T-cell (primary cell): ENCODE measurements around the gene CDIPT. TPM values are rescaled to one million over a fixed set of nuclear protein-coding genes. Genes with fewer than 3 reads are reported as not detected.
A peak's percentile ranks its signal among the peaks of the same experiment; 100 is the strongest.

Source experiments
- ATAC-seq, 4 experiments: fragments of 200-7000 bp in 3 of 4; fragments of 150-1000 bp in 1 of 4; cut with Tn5 transposase; replicated peaks in 1 of 4; 1 replicate in 3 of 4; 2 replicates in 1 of 4; pipeline ENCODE4 v1.10.0; 2021; ENCODE audit warnings: moderate library complexity in 3 of 4, mild to moderate bottlenecking in 2 of 4, moderate number of reproducible peaks in 1 of 4
- CTCF ChIA-PET, 2 donors: fragments of 300-600 bp; sonication (Branson Sonifier 250); formaldehyde crosslinking; loops; one replicate each; lab custom pipeline; 2022; ENCODE audit warnings: antibody characterized with exemption in 2 of 2; lab: Charles Lee
- POLR2A ChIA-PET, 2 donors: fragments of 300-600 bp; sonication (Branson Sonifier 250); formaldehyde crosslinking; loops; one replicate each; lab custom pipeline; 2022; ENCODE audit warnings: antibody characterized with exemption in 2 of 2; lab: Charles Lee
- DNase-seq, 35 experiments: peaks; one replicate each; pipeline versions ENCODE4 v3.0.0 to v3.0.0-alpha.2; 2013 to 2023
- H3K27ac ChIP-seq: one replicate; pipeline ENCODE4 v1.5.1; 2013; ENCODE audit warnings: low read length
- H3K27me3 ChIP-seq, 2 experiments: replicated peaks in 1 of 2; 1 replicate in 1 of 2; 2 replicates in 1 of 2; pipeline versions ENCODE4 v1.6.1 to v1.7.0; 2013; ENCODE audit warnings: low read length in 1 of 2, mixed read lengths in 1 of 2; ENCODE audit not compliant: control insufficient read depth in 2 of 2, insufficient read depth in 2 of 2; ENCODE audit errors: extremely low read depth in 1 of 2
- H3K36me3 ChIP-seq, 2 donors: 1 replicate in 1 of 2; 2 replicates in 1 of 2; pipeline versions ENCODE4 v1.6.1 to v1.7.0; 2013; ENCODE audit warnings: low read length in 1 of 2; ENCODE audit not compliant: control insufficient read depth in 2 of 2, insufficient read depth in 1 of 2; ENCODE audit errors: extremely low read depth in 1 of 2
- H3K4me1 ChIP-seq, 2 experiments: 1 replicate in 1 of 2; 2 replicates in 1 of 2; pipeline versions ENCODE4 v1.6.1 to v1.7.0; 2013; ENCODE audit warnings: low read length in 2 of 2, mixed read lengths in 1 of 2; ENCODE audit not compliant: insufficient read depth in 2 of 2, control insufficient read depth in 1 of 2; ENCODE audit errors: extremely low read depth in 1 of 2
- H3K4me3 ChIP-seq, 2 donors: 1 replicate in 1 of 2; 2 replicates in 1 of 2; pipeline versions ENCODE4 v1.5.1 to v1.7.0; 2013; ENCODE audit warnings: mild to moderate bottlenecking in 2 of 2, low read length in 1 of 2, moderate library complexity in 1 of 2; ENCODE audit not compliant: control insufficient read depth in 1 of 2; ENCODE audit errors: extremely low read depth in 1 of 2
- H3K9me3 ChIP-seq: 2 replicates; pipeline ENCODE4 v1.7.0; 2013
- H3K27ac Mint-ChIP-seq, 2 donors: one replicate each; pipeline ENCODE4 v1.8.0; 2020 to 2021; ENCODE audit warnings: mild to moderate bottlenecking in 2 of 2, mixed read lengths in 2 of 2
- H3K27me3 Mint-ChIP-seq, 2 donors: one replicate each; pipeline ENCODE4 v1.8.0; 2021 to 2022; ENCODE audit warnings: mixed read lengths in 2 of 2
- H3K36me3 Mint-ChIP-seq: one replicate; pipeline ENCODE4 v1.8.0; 2021; ENCODE audit warnings: mixed read lengths
- H3K4me1 Mint-ChIP-seq, 3 donors: one replicate each; pipeline ENCODE4 v1.8.0; 2020 to 2022; ENCODE audit warnings: mixed read lengths in 3 of 3, mild to moderate bottlenecking in 1 of 3
- H3K4me3 Mint-ChIP-seq, 3 donors: one replicate each; pipeline ENCODE4 v1.8.0; 2020 to 2022; ENCODE audit warnings: mild to moderate bottlenecking in 3 of 3, mixed read lengths in 3 of 3, moderate library complexity in 3 of 3
- H3K9me3 Mint-ChIP-seq, 3 donors: one replicate each; pipeline ENCODE4 v1.8.0; 2020 to 2022; ENCODE audit warnings: mixed read lengths in 3 of 3
- WGBS: methylation state at CpG from one replicate; pipeline ENCODE4 v1.1.5; 2013; ENCODE audit warnings: missing lambda C conversion rate; ENCODE audit not compliant: insufficient coverage; 5-methylcytosine and 5-hydroxymethylcytosine counted together
- total RNA-seq, 35 experiments: library from RNA in 6 of 35; stranded (reverse) in 6 of 35; fragments of 120-200 nt in 1 of 35; gene quantifications; one replicate each; pipeline versions ENCODE4 v1.2.1 to v1.2.4 and lab custom pipeline; 2013 to 2026

CDIPT gene
- total RNA-seq, 5 donors from 2014 or later (not counting 1 experiment from before 2014, with no cell fraction given) = 37.1 to 87.0 (median 79.7) TPM

DNA sequence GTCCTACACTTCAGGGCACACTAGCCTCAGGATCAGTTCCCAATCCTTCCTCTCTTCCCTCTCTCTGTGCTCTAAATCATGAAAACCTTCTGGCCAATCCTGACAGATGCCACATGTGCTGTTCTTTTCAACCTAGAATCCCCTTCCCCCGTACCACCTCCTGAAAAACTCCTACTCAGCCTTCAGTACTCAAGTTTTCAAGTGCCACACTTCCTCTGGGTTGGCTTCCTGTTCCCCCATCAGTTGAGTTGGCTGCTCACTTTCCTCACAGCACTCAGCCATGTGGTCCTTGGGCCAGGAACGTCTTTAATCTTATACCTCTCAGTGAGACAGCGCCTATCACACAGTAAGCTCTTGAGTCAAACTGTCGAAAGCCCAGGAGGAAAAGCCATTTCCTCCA, 40.6 kb upstream of the CDIPT start:
- ChIA-PET POLR2A (no interaction called here), CTCF (no interaction called here)
- H3K4me3 Mint-ChIP-seq = no peak overlapping the region
- H3K36me3 ChIP-seq = no peaks in the 10 kb centered on the region
- H3K27ac Mint-ChIP-seq = no peak overlapping the region
- no peak for DNase-seq
- H3K27ac ChIP-seq = no peak overlapping the region
- H3K27me3 Mint-ChIP-seq = peaks cover 5 to 10% of the 10 kb centered on the region in 2 donors
- no peaks in the 10 kb centered on the region for H3K9me3 Mint-ChIP-seq
- H3K4me3 ChIP-seq = no peak overlapping the region
- peaks cover 6 to 10% (median 9%) of the 10 kb centered on the region in 3 donors for H3K4me1 Mint-ChIP-seq
- peaks cover under 1 to 28% of the 10 kb centered on the region in 2 experiments for H3K27me3 ChIP-seq
- H3K4me1 ChIP-seq = peaks cover 0 to 21% of the 10 kb centered on the region in 2 experiments
- no peak for ATAC-seq
- peaks cover 7% of the 10 kb centered on the region for H3K36me3 Mint-ChIP-seq
- WGBS = 38% methylated on average over 4 of the region's 4 CpGs
- no peaks in the 10 kb centered on the region for H3K9me3 ChIP-seq

- CTCF ChIA-PET = interaction anchor here in 1 of 2 donors (0.6 kb wide), 1 partner anchor 69 kb away, joined by 6 read pairs; no protein-coding TSS in a partner anchor
- no peaks in the 10 kb centered on the region for H3K36me3 ChIP-seq
- no peaks in the 10 kb centered on the region for H3K9me3 ChIP-seq
- Mint-ChIP-seq H3K4me1 (peaks cover 6 to 15% (median 12%) of the 10 kb centered on the region in 3 donors), H3K9me3 (no peaks in the 10 kb centered on the region), H3K36me3 (peaks cover 3% of the 10 kb centered on the region), H3K27me3 (peaks cover 22 to 26% of the 10 kb centered on the region in 2 donors), H3K4me3 (peak overlapping the region; percentile 10 to 51 (median 28)), H3K27ac (no peak overlapping the region)
- 88% methylated on average over 19 of the region's 19 CpGs for WGBS
- H3K4me3 ChIP-seq = no peak overlapping the region
- POLR2A ChIA-PET = no interaction called here
- ATAC-seq = no peak
- H3K27me3 ChIP-seq = peaks cover 4 to 45% of the 10 kb centered on the region in 2 experiments
- H3K4me1 ChIP-seq = peaks cover 0 to 21% of the 10 kb centered on the region in 2 experiments
- no peak overlapping the region for H3K27ac ChIP-seq
- DNase-seq = no peak
Measured at GRCh38 chr16:29901607-29901945, 38.5 kb upstream of the CDIPT start.

GRCh38 chr16:29900888-29901606, 38.0 kb upstream of the CDIPT start:
- no peak for DNase-seq
- ChIA-PET CTCF (interaction anchor here in 1 of 2 donors (0.5 to 0.6 kb wide), 2 partner anchors 14 to 77 kb away, joined by 3 to 6 read pairs; no protein-coding TSS in a partner anchor), POLR2A (no interaction called here)
- no peak for ATAC-seq
- Histone ChIP-seq H3K27me3 (peaks cover 4 to 50% of the 10 kb centered on the region in 2 experiments), H3K27ac (no peak overlapping the region), H3K4me1 (peaks cover 0 to 21% of the 10 kb centered on the region in 2 experiments), H3K4me3 (no peak overlapping the region), H3K36me3 (no peaks in the 10 kb centered on the region), H3K9me3 (no peaks in the 10 kb centered on the region)
- H3K4me3 Mint-ChIP-seq = peak overlapping the region; percentile 63 to 65 (median 64)
- H3K27ac Mint-ChIP-seq = no peak overlapping the region
- H3K9me3 Mint-ChIP-seq = no peaks in the 10 kb centered on the region
- H3K27me3 Mint-ChIP-seq = peaks cover 25 to 29% of the 10 kb centered on the region in 2 donors
- peaks cover 6 to 15% (median 12%) of the 10 kb centered on the region in 3 donors for H3K4me1 Mint-ChIP-seq
- WGBS = 66% methylated on average over 21 of the region's 31 CpGs
- H3K36me3 Mint-ChIP-seq = no peaks in the 10 kb centered on the region

DNA sequence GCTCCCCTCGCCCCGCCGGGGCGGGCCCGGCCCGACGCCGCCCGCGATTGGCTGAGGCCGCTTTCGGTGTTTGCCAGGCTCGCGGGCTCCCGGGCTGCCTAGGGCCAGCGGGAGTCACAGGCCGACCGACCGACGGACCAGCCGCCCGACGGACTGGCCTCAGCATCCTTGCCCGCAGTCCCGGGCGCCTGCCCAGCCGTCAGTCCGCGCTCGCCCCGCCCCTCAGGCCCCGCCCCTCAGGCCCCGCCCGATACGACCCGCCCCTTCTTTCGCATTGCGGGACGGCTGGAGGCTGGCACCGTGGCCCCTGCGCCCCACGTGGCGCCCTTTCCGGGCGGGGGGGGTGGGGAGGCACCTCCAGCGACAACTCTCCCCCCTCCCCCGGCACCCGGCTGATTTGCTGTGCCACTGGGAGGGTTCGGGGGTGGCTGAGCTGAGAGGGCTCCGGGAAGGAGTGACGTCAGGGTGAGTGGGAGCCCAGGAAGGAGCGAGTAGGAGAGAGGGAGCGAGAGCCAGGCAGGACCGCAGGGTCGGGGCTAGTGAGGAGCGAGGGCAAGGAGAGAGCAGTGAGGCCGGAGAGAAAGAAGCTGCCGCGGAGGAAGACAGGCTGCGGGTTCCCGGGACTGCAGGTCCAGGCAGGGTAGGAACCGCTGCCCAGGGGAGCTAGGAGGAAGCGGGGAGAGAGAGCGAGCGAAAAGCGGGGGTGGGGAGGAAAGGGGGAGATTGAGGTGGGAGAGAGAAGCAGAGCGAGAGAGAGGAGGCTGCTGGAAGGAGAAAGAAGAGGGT, 37.3 kb upstream of the CDIPT start, which contains the start of gene ASPHD1:
ASPHD1 (plus strand) TSS at position 387 of the 786 bp plus-strand sequence. CDS start 484 bp downstream, outside the sequence.
- DNase-seq (peak in 32 of 35 experiments; percentile 15 to 85 (median 62)), ATAC-seq (peak; percentile 87 to 91 (median 88))
- Mint-ChIP-seq H3K27me3 (peaks cover 25 to 36% of the 10 kb centered on the region in 2 donors), H3K4me3 (peak within 1 kb of the TSS; percentile 63 to 65 (median 64)), H3K27ac (no peak within 1 kb of the TSS), H3K9me3 (no peaks in the 10 kb centered on the region), H3K36me3 (no peaks in the 10 kb centered on the region), H3K4me1 (peaks cover 6 to 15% (median 12%) of the 10 kb centered on the region in 3 donors)
- H3K4me3 ChIP-seq = peak within 1 kb of the TSS; percentile 33 to 45
- POLR2A ChIA-PET = no interaction called here
- no peak within 1 kb of the TSS for H3K27ac ChIP-seq
- peaks cover 4 to 58% of the 10 kb centered on the region in 2 experiments for H3K27me3 ChIP-seq
- WGBS = 2% methylated on average over 48 of the region's 67 CpGs
- CTCF ChIA-PET = interaction anchor here in 1 of 2 donors (0.5 to 0.6 kb wide), 2 partner anchors 13 to 78 kb away, joined by 3 to 6 read pairs; no protein-coding TSS in a partner anchor
- peaks cover 0 to 21% of the 10 kb centered on the region in 2 experiments for H3K4me1 ChIP-seq
- no peaks in the 10 kb centered on the region for H3K36me3 ChIP-seq
- no peaks in the 10 kb centered on the region for H3K9me3 ChIP-seq

GRCh38 chr16:29899516-29900101, 36.6 kb upstream of the CDIPT start, which contains the start of gene SEZ6L2:
TSS of gene SEZ6L2 (minus strand) at chr16:29899550. CDS start at chr16:29899019, 531 bp downstream.
- peaks cover 25 to 37% of the 10 kb centered on the region in 2 donors for H3K27me3 Mint-ChIP-seq
- no peak within 1 kb of the TSS for H3K27ac ChIP-seq
- ATAC-seq = peak in 2 of 4 experiments; percentile 5 to 8
- no peaks in the 10 kb centered on the region for H3K9me3 Mint-ChIP-seq
- no peaks in the 10 kb centered on the region for H3K9me3 ChIP-seq
- peaks cover 4 to 61% of the 10 kb centered on the region in 2 experiments for H3K27me3 ChIP-seq
- ChIA-PET CTCF (no interaction called here), POLR2A (interaction anchor here in 1 of 2 donors (0.6 kb wide), 1 partner anchor 15 kb away, joined by 3 read pairs; no protein-coding TSS in a partner anchor)
- peak within 1 kb of the TSS; percentile 33 to 45 for H3K4me3 ChIP-seq
- H3K4me3 Mint-ChIP-seq = peak within 1 kb of the TSS; percentile 63 to 65 (median 64)
- peak in 12 of 35 experiments; percentile 13 to 77 (median 62) for DNase-seq
- H3K4me1 ChIP-seq = peaks cover 0 to 21% of the 10 kb centered on the region in 2 experiments
- peaks cover 6 to 15% (median 12%) of the 10 kb centered on the region in 3 donors for H3K4me1 Mint-ChIP-seq
- H3K36me3 Mint-ChIP-seq = no peaks in the 10 kb centered on the region
- no peaks in the 10 kb centered on the region for H3K36me3 ChIP-seq
- WGBS = 2% methylated on average over 15 of the region's 29 CpGs
- H3K27ac Mint-ChIP-seq = peak within 1 kb of the TSS in 1 of 2 donors; percentile 46
